PFSK-1 (cell line): ENCODE results near the gene PHACTR1.

Source experiments
- POLR2AphosphoS5 ChIP-seq: IDR thresholded peaks from 2 replicates; pipeline ENCODE4 v1.6.1; 2012; ENCODE audit warnings: low read depth, mild to moderate bottlenecking, control low read depth, low read length, moderate library complexity
- SIN3A ChIP-seq: IDR thresholded peaks from 2 replicates; pipeline ENCODE4 v1.6.1; 2012; ENCODE audit warnings: mild to moderate bottlenecking, low read length, moderate library complexity, borderline replicate concordance; ENCODE audit not compliant: insufficient read depth
- TAF1 ChIP-seq: IDR thresholded peaks from 2 replicates; pipeline ENCODE4 v1.6.1; 2012; ENCODE audit warnings: low read length, control low read depth, borderline replicate concordance; ENCODE audit not compliant: insufficient read depth
- TF ChIP-seq, protein P1 (sequence below), 2 experiments: IDR thresholded peaks; 2 replicates each; pipeline versions ENCODE4 v1.6.1 to v1.8.0; 2011 to 2012; ENCODE audit warnings: low read depth in 2 of 2, low read length in 2 of 2, control low read depth in 1 of 2, inconsistent platforms in 1 of 2, mild to moderate bottlenecking in 1 of 2, moderate library complexity in 1 of 2; ENCODE audit not compliant: insufficient read depth in 1 of 2

DNA sequence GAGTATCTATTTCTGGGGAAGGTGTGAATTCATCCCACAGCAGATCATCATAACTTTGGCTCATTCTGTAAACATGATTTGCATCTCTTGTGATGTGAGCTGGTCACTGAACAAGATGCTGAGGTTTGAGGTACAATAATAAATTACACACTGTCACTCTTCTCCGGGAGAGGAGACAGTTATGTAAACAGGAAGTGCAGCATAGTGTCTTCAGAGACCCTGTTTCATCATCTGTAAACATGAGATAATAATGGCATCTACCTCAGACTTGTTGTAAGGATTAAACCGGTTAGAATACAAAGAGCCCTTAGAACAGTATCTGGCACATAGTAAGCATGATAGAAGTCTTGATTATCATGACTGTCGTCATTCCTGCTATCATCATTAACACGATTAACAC is 486.6 kb downstream of the PHACTR1 start:
- TF ChIP-seq POLR2AphosphoS5 (no peak), TAF1 (no peak), SIN3A (no peak)
- TF ChIP-seq, protein P1, sequence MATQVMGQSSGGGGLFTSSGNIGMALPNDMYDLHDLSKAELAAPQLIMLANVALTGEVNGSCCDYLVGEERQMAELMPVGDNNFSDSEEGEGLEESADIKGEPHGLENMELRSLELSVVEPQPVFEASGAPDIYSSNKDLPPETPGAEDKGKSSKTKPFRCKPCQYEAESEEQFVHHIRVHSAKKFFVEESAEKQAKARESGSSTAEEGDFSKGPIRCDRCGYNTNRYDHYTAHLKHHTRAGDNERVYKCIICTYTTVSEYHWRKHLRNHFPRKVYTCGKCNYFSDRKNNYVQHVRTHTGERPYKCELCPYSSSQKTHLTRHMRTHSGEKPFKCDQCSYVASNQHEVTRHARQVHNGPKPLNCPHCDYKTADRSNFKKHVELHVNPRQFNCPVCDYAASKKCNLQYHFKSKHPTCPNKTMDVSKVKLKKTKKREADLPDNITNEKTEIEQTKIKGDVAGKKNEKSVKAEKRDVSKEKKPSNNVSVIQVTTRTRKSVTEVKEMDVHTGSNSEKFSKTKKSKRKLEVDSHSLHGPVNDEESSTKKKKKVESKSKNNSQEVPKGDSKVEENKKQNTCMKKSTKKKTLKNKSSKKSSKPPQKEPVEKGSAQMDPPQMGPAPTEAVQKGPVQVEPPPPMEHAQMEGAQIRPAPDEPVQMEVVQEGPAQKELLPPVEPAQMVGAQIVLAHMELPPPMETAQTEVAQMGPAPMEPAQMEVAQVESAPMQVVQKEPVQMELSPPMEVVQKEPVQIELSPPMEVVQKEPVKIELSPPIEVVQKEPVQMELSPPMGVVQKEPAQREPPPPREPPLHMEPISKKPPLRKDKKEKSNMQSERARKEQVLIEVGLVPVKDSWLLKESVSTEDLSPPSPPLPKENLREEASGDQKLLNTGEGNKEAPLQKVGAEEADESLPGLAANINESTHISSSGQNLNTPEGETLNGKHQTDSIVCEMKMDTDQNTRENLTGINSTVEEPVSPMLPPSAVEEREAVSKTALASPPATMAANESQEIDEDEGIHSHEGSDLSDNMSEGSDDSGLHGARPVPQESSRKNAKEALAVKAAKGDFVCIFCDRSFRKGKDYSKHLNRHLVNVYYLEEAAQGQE (IDR thresholded peaks at IDR 0.05; ENCODE audit: insufficient read depth in 1 of 2, low read depth in 2 of 2, low read length in 2 of 2), result no peak
